NCI-H226 (cell line): ENCODE measurements around the gene SRCAP.
A peak's percentile ranks its signal among the peaks of the same experiment; 100 is the strongest.

Experiments
- DNase-seq: peaks from one replicate; pipeline ENCODE4 v3.0.0-alpha.2; 2015

Gene SRCAP

GRCh38 chr16:30737794-30738648 is 39.0 kb downstream of the SRCAP start:
- DNase-seq, result no peak

- DNase-seq, result no peak
Measured at GRCh38 chr16:30738984-30739951, 40.3 kb downstream of the SRCAP start.

- peak; percentile 96 for DNase-seq
Measured at GRCh38 chr16:30740364-30741251, 41.6 kb downstream of the SRCAP start.

- peak; percentile 98 for DNase-seq
Measured at GRCh38 chr16:30741461-30741914, 42.5 kb downstream of the SRCAP start.

GRCh38 chr16:30743716-30744115 is 44.7 kb downstream of the SRCAP start:
- DNase-seq, result no peak

- no peak for DNase-seq
Measured at GRCh38 chr16:30744183-30744582, 45.2 kb downstream of the SRCAP start.

- DNase-seq, result no peak
Measured at GRCh38 chr16:30745082-30745481, 46.1 kb downstream of the SRCAP start.

GRCh38 chr16:30746638-30747175 is 47.7 kb downstream of the SRCAP start:
- DNase-seq, result no peak

GRCh38 chr16:30747331-30747730 is 48.4 kb downstream of the SRCAP start:
- peak; percentile 46 for DNase-seq

GRCh38 chr16:30747799-30748633 is 49.0 kb downstream of the SRCAP start, which contains the start of gene PHKG2:
PHKG2 (plus strand) TSS chr16:30748425; CDS start chr16:30748821, 396 bp downstream.
- DNase-seq, result peak; percentile 99

- peak; percentile 70 for DNase-seq
Measured at GRCh38 chr16:30748634-30749445, 49.9 kb downstream of the SRCAP start.

- no peak for DNase-seq
Measured at GRCh38 chr16:30750201-30750600, 51.2 kb downstream of the SRCAP start.

- DNase-seq, result no peak
Measured at GRCh38 chr16:30750876-30751465, 52.0 kb downstream of the SRCAP start.

- no peak for DNase-seq
Measured at GRCh38 chr16:30753596-30753995, 54.6 kb downstream of the SRCAP start.

GRCh38 chr16:30755955-30756780 is 57.2 kb downstream of the SRCAP start:
- no peak for DNase-seq

GRCh38 chr16:30756781-30757100 is 57.8 kb downstream of the SRCAP start:
- DNase-seq, result no peak

- no peak for DNase-seq
Measured at GRCh38 chr16:30757316-30757715, 58.3 kb downstream of the SRCAP start.

GRCh38 chr16:30758988-30759491 is 60.1 kb downstream of the SRCAP start:
- DNase-seq, result no peak
